GM12891 (cell line): ENCODE results near the gene MYLK.
A peak's percentile ranks its signal among the peaks of the same experiment; 100 is the strongest.

ENCODE experiments used
- DNase-seq: peaks from one replicate; pipeline ENCODE4 v3.0.0; 2011; ENCODE audit warnings: low spot score; ENCODE audit not compliant: insufficient read length
- FAIRE-seq: peaks from 2 replicates; lab custom pipeline; 2011; peaks lifted over from hg19 to GRCh38; lab: Jason Lieb, UNC
- PAX5 ChIP-seq: IDR thresholded peaks from 2 replicates; pipeline ENCODE4 v1.6.1; 2011; ENCODE audit warnings: low read length, moderate library complexity, mild to moderate bottlenecking; ENCODE audit not compliant: insufficient read depth, severe bottlenecking
- POLR2A ChIP-seq: IDR thresholded peaks from 2 replicates; pipeline ENCODE4 v1.6.1; 2011; ENCODE audit warnings: low read depth, low read length, control low read depth
- POLR2AphosphoS5 ChIP-seq: IDR thresholded peaks from 2 replicates; pipeline ENCODE4 v1.6.1; 2011; ENCODE audit warnings: low read depth, low read length, control low read depth
- POU2F2 ChIP-seq: IDR thresholded peaks from 2 replicates; pipeline ENCODE4 v1.6.1; 2011; ENCODE audit warnings: low read depth, mild to moderate bottlenecking, control low read depth, low read length, moderate library complexity
- SPI1 ChIP-seq: IDR thresholded peaks from 2 replicates; pipeline ENCODE4 v1.6.1; 2011; ENCODE audit warnings: low read depth, low read length, control low read depth
- TAF1 ChIP-seq: IDR thresholded peaks from 2 replicates; pipeline ENCODE4 v1.6.1; 2011; ENCODE audit warnings: low read depth, low read length, control low read depth

MYLK gene

DNA sequence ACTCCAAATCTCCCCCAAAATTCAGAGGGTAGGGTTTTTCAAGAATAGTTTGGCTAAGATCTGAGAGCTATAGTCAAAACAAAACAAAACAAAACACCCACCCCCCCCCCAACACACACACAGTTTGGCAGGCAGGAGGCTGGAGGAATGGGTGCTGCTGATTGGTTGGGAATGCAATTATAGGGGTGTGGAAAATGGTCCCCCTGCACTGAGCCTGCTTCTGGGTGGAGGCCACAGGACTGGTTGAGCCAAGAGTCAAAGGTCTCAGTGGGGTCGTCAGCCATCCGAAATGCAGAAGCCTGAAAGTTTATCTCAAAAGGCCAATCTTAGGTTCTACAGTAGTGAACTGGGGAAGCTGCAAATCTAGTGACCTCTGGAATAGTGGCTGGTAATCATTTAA lies 296.7 kb downstream of the MYLK start:
- TF ChIP-seq SPI1 (no peak), POU2F2 (no peak), TAF1 (no peak)
- FAIRE-seq (no peak), DNase-seq (no peak)

GRCh38 chr3:123586968-123587367 lies 297.2 kb downstream of the MYLK start:
- no peak for TF ChIP-seq POLR2A
- no peak for TF ChIP-seq POLR2AphosphoS5
- TF ChIP-seq PAX5 = no peak
- no peak for TF ChIP-seq SPI1
- TF ChIP-seq TAF1 = no peak
- TF ChIP-seq POU2F2 = no peak
- DNase-seq (no peak), FAIRE-seq (no peak)

DNA sequence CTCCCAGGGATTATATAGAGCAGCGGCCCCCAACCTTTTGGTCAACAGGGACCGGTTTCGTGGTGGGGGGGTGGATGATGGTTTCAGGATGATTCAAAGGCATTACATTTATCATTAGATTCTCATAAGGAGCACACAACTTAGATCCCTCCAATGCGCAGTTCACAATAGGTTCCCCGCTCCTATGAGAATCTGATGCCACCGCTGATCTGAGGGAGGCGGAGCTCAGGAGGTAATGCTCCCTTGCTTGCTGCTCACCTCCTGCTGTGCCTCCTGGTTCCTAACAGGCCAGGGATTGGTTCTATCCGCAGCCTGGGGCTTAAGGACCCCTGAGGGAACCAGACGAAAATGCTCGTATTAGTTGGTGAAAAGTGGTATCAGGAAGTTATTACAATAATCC lies 298.0 kb downstream of the MYLK start:
- FAIRE-seq (peak; percentile 61), DNase-seq (no peak)
- TF ChIP-seq POLR2AphosphoS5 = no peak
- TF ChIP-seq TAF1 = no peak
- no peak for TF ChIP-seq SPI1
- no peak for TF ChIP-seq POU2F2
- TF ChIP-seq POLR2A = no peak
- no peak for TF ChIP-seq PAX5

DNA sequence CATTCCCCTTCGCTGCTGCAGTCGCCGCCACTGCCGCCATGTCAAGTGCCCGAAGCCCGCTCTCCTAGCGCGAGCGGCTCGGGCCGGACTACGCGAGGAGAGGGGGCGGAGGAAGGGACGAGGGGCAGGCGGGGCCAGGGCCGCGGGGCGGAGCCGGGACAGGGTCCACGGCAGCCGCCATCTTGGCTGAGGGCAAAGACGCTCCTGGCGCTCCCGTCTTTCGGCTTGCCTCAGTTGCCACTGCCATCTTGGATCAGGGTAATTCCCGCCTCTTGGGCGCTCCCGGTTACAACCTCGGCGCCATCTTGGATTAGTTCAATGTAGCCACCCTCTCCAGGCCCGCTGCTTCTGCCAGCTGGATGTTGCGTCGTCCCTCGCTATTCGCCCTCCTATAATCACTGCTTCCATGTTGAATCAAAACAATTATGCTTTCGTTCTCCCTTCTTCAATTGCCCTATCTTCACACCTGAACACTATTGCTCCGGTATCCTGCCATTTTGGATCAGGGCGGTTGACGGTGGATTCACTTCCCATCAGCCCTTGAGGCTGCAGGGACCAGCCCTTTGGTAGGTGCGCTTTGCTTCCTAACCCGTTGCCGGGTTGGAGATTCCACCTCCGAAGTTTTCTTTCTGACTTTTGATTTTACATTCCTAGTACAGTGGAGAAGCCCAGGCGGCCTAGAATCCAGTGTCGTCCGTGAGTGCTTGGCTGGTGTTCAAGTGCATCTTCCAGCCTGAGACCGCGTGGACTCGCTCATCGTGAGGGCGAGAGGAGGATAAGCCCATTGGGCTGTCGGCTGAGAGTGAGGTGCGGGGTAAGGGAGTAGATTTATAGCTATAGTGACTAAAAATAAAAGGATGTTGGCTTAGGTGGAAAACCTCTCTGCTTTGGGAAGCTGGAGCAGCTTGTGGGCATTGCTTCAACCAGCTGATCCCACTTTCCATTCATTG lies 298.9 kb downstream of the MYLK start, which contains the start of gene HACD2:
Gene HACD2 (minus strand): TSS at position 66 of the 950 bp plus-strand sequence. CDS start 26 bp downstream, at position 40.
- FAIRE-seq (peak; percentile 94), DNase-seq (peak; percentile 80)
- 0 out of 2 replicates have a peak, but pooled peaks have one; percentile 40 for TF ChIP-seq POU2F2
- TF ChIP-seq POLR2A = peak; percentile 48; the same call in 1 of the 2 replicates
- TF ChIP-seq PAX5 = no peak
- peak; percentile 65 for TF ChIP-seq TAF1
- TF ChIP-seq POLR2AphosphoS5 = peak; percentile 91
- peak; percentile 55 for TF ChIP-seq SPI1

GRCh38 chr3:123584284-123584987 lies 299.7 kb downstream of the MYLK start:
- TF ChIP-seq POU2F2 = no peak
- no peak for TF ChIP-seq PAX5
- TF ChIP-seq TAF1 = no peak
- TF ChIP-seq POLR2AphosphoS5 = no peak
- no peak for TF ChIP-seq POLR2A
- no peak for TF ChIP-seq SPI1
- FAIRE-seq = peak; percentile 26
- no peak for DNase-seq

GRCh38 chr3:123583561-123583960 lies 300.6 kb downstream of the MYLK start:
- no peak for TF ChIP-seq PAX5
- no peak for TF ChIP-seq POU2F2
- TF ChIP-seq POLR2A = no peak
- no peak for TF ChIP-seq POLR2AphosphoS5
- TF ChIP-seq SPI1 = no peak
- no peak for TF ChIP-seq TAF1
- no peak for DNase-seq
- no peak for FAIRE-seq

DNA sequence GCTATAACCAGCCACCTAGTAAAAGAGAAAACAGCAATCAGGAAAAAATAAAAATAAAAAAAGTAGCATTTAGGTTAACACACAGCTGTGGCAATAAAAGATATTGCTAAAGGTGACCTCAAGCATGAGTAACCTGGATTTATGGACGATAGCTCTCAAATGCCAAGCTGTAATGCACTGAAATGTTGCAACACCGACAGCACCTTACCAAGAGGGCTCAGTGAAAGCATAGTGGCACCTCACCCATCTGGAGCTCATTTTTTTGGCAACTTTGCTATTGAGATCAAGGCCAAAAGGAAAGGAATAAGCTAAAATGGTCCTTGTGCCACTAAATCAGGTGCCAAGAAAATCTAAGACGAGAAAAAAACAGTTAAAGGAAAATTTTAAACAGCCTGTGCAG lies 301.8 kb downstream of the MYLK start:
- FAIRE-seq = no peak
- TF ChIP-seq POLR2A = no peak
- no peak for TF ChIP-seq SPI1
- TF ChIP-seq POLR2AphosphoS5 = no peak
- TF ChIP-seq PAX5 = no peak
- TF ChIP-seq TAF1 = no peak
- no peak for TF ChIP-seq POU2F2
- no peak for DNase-seq

DNA sequence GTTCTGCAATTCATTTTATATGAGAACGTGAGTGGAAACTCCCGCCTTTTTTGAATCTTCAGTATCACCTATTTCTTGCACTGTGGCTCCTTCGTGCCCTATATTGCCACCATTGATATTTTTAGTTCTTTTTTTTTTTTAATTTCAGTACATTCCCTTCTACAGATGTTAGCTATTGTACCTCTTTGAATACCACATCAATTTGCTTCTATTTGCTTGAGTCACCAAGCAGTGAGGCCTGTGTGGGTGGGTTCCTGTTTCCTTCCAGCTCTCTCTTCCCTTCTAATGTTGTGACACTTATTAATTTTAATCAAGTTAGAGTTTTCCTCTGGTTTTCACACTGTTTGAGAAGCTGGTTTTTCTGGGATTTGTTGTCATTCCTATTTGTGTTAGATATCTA lies 308.0 kb downstream of the MYLK start:
- TF ChIP-seq POU2F2 = no peak
- peak; percentile 77 for TF ChIP-seq SPI1
- DNase-seq (no peak), FAIRE-seq (peak; percentile 58)

- no peak for TF ChIP-seq POLR2A
- no peak for TF ChIP-seq SPI1
- no peak for TF ChIP-seq PAX5
- TF ChIP-seq TAF1 = no peak
- no peak for TF ChIP-seq POU2F2
- no peak for TF ChIP-seq POLR2AphosphoS5
- FAIRE-seq (no peak), DNase-seq (no peak)
These were observed 312.2 kb downstream of the MYLK start for GRCh38 chr3:123571973-123572365.
